ENCODE results near the gene ADAMTS2. TPM values are rescaled to one million over a fixed set of nuclear protein-coding genes. Genes with fewer than 3 reads are reported as not detected.

The ADAMTS2 gene
- polyA plus RNA-seq, 3 donors, result 0.74 to 2.3 TPM; not detected in 1

- no peaks in the 10 kb centered on the region for H3K4me1 Mint-ChIP-seq
- no peaks in the 10 kb centered on the region for H3K4me1 ChIP-seq (ENCODE audit: control insufficient read depth in 1 of 2, insufficient read depth in 2 of 2, low read length in 2 of 2)
- no peak overlapping the region for H3K27ac Mint-ChIP-seq
- H3K4me3 ChIP-seq (replicated peaks in 1 of 3; ENCODE audit: low read depth in 2 of 3, low read length in 3 of 3), result no peak overlapping the region
- no peaks in the 10 kb centered on the region for H3K9me3 ChIP-seq (replicated peaks in 1 of 2; ENCODE audit: control insufficient read depth in 1 of 2, insufficient read depth in 1 of 2, low read length in 2 of 2)
- H2AFZ ChIP-seq (ENCODE audit: insufficient read depth, low read depth, low read length, poor library complexity, severe bottlenecking), result no peak overlapping the region
- H3K36me3 ChIP-seq (replicated peaks in 1 of 2; ENCODE audit: control insufficient read depth in 1 of 2, insufficient read depth in 2 of 2, low read length in 2 of 2), result no peaks in the 10 kb centered on the region
- no peak overlapping the region for H3K4me3 Mint-ChIP-seq
- intact Hi-C loops (cut with micrococcal nuclease), result no loop called here
- no peaks in the 10 kb centered on the region for H3K79me2 ChIP-seq (ENCODE audit: insufficient read depth, low read length)
- H3K27ac ChIP-seq (ENCODE audit: low read depth in 1 of 2, low read length in 2 of 2), result no peak overlapping the region
- WGBS (ENCODE audit: insufficient coverage), result 91% methylated on average over 15 of the region's 16 CpGs
- no peak overlapping the region for H3K4me2 ChIP-seq (replicated peaks; ENCODE audit: extremely low read depth, low read length, poor library complexity, severe bottlenecking)
- no peak overlapping the region for H3K9ac ChIP-seq (ENCODE audit: insufficient read depth, low read length, poor library complexity, severe bottlenecking)
- peaks cover 0 to 5% (median 0%) of the 10 kb centered on the region in 7 donors for H3K9me3 Mint-ChIP-seq
- DNase-seq, result no peak
- no peak for TF ChIP-seq CTCF (IDR thresholded peaks at IDR 0.05)
- no peaks in the 10 kb centered on the region for H3K27me3 ChIP-seq (ENCODE audit: control insufficient read depth in 2 of 2, insufficient read depth in 2 of 2, low read length in 2 of 2)
- no peaks in the 10 kb centered on the region for H4K20me1 ChIP-seq (ENCODE audit: insufficient read depth, low read length)
- H3K27me3 Mint-ChIP-seq (ENCODE audit: low read depth in 3 of 3), result peaks cover 3 to 12% (median 4%) of the 10 kb centered on the region in 3 donors
- H3K36me3 Mint-ChIP-seq, result no peaks in the 10 kb centered on the region
Measured at GRCh38 chr5:179378441-179379271, 33.4 kb upstream of the ADAMTS2 start.

GRCh38 chr5:179378116-179378440 lies 32.8 kb upstream of the ADAMTS2 start:
- Histone ChIP-seq H3K9me3 (replicated peaks in 1 of 2; ENCODE audit: control insufficient read depth in 1 of 2, insufficient read depth in 1 of 2, low read length in 2 of 2) (no peaks in the 10 kb centered on the region), H3K4me2 (replicated peaks; ENCODE audit: extremely low read depth, low read length, poor library complexity, severe bottlenecking) (no peak overlapping the region), H3K4me1 (ENCODE audit: control insufficient read depth in 1 of 2, insufficient read depth in 2 of 2, low read length in 2 of 2) (no peaks in the 10 kb centered on the region), H3K27ac (ENCODE audit: low read depth in 1 of 2, low read length in 2 of 2) (no peak overlapping the region), H3K27me3 (ENCODE audit: control insufficient read depth in 2 of 2, insufficient read depth in 2 of 2, low read length in 2 of 2) (no peaks in the 10 kb centered on the region), H4K20me1 (ENCODE audit: insufficient read depth, low read length) (no peaks in the 10 kb centered on the region), H3K79me2 (ENCODE audit: insufficient read depth, low read length) (no peaks in the 10 kb centered on the region), H3K4me3 (replicated peaks in 1 of 3; ENCODE audit: low read depth in 2 of 3, low read length in 3 of 3) (no peak overlapping the region), H3K36me3 (replicated peaks in 1 of 2; ENCODE audit: control insufficient read depth in 1 of 2, insufficient read depth in 2 of 2, low read length in 2 of 2) (no peaks in the 10 kb centered on the region), H3K9ac (ENCODE audit: insufficient read depth, low read length, poor library complexity, severe bottlenecking) (no peak overlapping the region), H2AFZ (ENCODE audit: insufficient read depth, low read depth, low read length, poor library complexity, severe bottlenecking) (no peak overlapping the region)
- TF ChIP-seq CTCF (IDR thresholded peaks at IDR 0.05), result no peak
- Mint-ChIP-seq H3K36me3 (no peaks in the 10 kb centered on the region), H3K4me3 (no peak overlapping the region), H3K9me3 (peaks cover 0 to 5% (median 0%) of the 10 kb centered on the region in 7 donors), H3K27ac (no peak overlapping the region), H3K27me3 (ENCODE audit: low read depth in 3 of 3) (peaks cover 3 to 15% (median 5%) of the 10 kb centered on the region in 3 donors), H3K4me1 (no peaks in the 10 kb centered on the region)
- intact Hi-C loops (cut with micrococcal nuclease), result no loop called here
- 100% methylated on average over 1 of the region's 5 CpGs for WGBS (ENCODE audit: insufficient coverage)
- no peak for DNase-seq
